Colon (tissue), 2 donors: ENCODE results near the gene DDN.

Source experiments
- FAIRE-seq: peaks from 2 replicates; lab custom pipeline; 2012; peaks lifted over from hg19 to GRCh38; lab: Jason Lieb, UNC
- donor health status: control.
- donor health status: control.

The DDN gene

DNA sequence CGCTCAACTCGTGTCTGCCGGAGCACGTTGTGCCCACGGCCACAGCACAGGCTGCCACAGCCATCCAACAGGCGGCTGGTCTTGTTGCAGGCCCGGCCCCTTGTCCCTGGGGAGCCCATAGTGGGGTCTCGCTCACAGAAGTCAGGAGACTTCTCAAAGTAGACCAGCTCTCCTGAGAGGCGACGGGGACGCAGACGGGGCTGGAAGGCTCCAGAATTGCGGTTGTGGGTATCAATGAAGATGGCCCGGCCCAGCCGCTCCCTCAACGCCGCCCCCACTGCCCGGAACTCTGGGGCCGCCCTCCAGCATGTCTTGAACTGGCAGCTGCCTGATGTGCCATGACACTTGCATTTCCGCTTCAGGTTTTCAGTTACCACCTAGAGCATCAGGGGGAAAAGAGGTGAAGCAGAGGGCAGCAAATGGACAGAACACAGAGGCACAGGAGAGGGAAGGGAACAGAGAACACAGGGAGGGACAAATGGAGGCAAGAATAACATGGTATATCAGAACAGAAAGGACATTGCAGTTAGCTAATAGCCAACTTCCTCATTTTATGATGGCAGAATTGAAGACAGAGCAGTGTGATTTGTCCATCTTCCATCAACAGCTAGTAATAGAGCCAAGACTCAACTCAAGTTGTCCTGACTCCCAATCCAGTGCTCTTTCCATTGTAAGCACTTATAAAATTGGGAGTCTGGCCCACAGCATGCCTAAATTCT, 32.8 kb downstream of the DDN start:
- no peak for FAIRE-seq

DNA sequence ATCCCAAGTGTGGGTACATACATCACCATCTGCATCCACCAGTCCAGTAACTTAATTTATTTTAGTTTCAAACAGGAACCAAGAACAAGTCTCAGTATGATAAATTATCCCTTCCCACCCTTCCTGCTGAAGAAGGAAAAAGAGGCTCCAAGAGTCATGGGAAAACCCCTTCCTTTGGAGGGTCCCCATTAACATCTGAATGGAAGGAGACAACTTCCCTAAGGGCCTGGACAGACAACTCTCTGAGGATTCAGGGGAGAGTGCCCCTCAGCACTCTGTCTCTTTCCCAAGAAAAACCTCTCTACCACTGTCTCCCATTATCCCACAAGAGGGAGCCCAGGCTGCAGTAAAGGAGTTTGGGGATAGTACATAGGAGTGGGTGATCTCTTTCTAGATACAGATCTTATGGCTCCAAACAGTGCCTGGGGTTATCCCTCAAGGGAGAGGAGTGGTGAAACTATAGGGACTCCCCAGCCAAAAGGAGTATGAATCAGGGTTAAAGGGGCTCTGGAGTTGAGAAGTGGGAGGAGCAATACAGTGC, 33.8 kb downstream of the DDN start:
- FAIRE-seq: no peak

DNA sequence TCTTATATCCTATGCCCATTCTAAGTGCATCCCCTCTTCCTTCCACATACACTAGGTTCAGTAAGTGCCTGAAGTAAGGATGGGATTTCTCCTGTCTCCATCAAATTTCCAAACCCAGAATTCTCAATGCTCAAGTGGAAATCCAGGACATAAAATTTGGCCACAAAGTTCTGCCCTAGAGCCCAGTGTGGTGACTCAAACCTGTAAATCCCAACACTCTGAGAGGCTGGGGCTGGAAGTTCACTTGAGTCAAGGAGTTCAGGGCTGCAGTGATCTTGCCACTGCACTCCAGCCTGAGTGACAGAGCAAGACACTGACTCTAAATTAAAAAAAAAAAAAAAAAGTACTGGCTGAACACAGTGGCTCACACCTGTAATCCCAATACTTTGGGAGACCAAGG, 37.4 kb downstream of the DDN start:
- no peak for FAIRE-seq

DNA sequence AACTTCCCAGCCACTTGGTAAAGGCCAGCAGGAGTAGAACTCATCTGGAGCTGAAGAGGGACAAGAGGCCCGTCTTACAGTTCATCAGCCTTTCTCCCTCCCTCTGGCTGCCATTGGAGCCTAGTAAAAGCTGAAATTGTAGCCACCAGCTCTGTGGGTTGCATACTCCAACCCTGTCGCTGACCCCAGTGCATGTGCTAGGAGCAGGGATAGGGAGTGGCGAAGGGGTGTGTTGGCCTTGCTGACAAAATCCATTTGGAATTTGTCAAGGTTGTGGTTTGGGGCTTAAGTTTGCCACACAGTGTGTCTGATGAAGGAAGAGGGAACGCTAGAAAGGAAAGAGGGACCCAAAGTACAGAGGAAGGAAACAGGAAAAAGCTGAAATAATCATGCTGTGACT, 37.8 kb downstream of the DDN start:
- no peak for FAIRE-seq

DNA sequence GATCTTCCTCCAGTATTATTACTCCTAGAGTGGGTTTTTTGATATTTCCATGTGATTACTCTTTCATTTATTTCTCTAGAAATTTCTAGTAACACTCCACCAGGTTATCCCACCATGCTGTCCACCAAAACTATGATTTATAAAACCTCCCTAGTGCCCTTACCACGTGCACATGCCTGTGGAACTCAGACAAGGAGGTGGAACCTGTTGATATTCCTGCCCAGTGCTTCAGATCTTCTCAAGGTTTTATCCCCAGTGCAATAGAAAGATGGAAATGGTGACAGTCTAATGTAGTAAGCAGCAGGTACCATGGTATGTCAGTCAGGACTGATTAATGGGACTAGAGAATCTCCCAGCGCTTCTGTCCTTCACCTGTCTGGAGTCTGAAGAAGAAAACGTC, 38.3 kb downstream of the DDN start:
- FAIRE-seq: no peak

DNA sequence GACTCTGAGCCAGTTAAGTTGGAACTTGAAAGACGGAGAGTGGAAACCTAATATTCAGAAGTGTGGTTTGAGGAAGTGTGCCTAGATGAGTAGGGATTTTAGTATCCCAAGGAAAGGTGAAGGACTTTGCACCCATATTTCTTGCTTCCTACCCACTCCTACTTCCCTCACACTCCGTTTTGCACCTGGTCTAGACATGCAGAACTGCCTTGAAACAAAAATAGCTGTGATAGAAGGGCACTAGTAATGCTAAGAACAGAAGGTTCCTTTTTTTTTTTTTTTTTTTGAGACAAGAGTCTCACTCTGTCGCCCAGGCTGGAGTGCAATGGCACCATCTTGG, 41.2 kb downstream of the DDN start:
- FAIRE-seq: no peak

DNA sequence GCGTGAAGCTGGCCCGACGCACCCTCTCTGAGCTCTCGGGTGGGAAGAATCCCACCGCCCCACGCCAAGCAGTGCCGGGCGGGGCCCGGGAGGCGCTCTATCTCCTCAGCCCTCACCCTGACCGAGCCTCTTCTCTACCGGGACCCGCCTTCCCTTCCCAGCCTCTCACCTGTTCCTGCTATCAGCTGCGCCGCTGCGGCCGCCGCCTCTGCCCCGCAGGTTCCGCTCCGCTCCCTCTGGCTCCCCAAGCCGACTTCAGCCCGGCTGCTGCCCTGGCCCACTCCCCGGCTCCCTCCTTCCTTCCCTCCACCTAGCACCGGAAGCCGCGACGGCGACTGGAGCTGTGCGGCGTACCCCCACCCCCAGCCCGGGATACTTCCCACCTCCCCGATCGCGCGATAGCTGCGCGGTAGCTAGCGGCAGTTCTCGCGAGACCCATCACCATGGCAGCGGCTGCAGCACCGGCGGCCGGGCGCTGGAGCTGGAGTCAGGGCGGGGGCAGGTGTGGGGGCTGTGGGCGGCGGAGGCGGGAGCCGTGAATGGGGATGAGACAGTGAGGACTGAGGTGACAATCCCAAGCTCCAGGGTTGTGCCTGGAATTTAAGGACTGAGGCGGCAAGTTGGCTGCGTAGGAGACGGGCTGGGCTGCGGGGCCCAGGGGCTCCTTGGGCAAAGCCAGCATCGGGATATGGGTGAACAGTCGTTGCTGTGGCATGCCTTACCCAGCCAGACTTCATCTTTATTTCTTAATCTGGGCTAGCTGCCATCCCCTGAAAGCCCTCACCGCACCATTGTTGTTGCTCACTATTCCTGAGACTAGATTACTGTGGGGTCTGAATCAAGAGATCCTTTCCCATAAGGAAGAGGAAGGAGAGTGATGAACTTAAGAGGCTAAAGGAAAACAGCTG, 41.8 kb downstream of the DDN start, which contains the start of gene ARF3:
Gene ARF3 (minus strand): TSS at position 347 of the 908 bp plus-strand sequence. CDS start 16,392 bp downstream, outside the sequence.
- no peak for FAIRE-seq

DNA sequence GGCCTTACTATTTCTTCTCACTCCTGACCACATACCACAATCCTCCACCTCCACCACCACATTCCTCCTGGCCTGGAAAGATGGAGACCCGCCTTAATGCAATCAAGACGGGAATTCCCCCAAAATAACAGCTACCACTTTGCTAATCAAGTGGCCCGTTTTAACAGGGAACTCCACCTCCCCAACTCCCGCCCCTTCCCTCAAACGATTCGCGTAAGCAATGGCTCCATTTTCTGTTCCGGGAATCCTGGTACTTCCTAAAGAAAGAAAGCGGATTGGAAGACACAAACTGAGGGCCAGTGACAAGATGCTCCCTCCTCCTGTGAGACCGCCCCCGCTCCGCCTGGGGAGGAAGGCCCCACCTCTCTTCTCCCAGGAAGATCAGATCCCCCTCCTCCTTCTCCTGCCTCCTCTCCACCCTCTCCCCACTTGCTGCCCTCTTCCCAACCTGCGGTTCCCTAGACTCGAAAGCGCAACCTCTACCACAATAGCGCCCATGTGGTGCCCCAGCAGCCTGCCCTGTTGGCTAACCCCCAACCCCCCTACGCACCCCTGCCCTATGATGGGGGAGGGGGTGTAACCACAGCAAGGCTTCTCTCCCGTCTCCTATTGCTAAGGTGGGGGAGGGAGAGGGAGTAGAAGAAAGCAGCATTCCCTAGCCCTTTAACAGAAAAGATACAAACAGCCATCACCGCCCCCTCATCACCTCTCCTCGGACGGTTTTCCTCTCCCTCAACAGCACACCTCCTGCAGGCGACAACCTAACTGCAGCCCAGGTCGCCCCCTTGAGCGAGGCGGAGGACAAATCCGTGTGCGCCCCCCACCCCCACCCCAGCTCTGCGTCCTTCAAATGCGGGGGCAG, 42.7 kb downstream of the DDN start:
- no peak for FAIRE-seq

DNA sequence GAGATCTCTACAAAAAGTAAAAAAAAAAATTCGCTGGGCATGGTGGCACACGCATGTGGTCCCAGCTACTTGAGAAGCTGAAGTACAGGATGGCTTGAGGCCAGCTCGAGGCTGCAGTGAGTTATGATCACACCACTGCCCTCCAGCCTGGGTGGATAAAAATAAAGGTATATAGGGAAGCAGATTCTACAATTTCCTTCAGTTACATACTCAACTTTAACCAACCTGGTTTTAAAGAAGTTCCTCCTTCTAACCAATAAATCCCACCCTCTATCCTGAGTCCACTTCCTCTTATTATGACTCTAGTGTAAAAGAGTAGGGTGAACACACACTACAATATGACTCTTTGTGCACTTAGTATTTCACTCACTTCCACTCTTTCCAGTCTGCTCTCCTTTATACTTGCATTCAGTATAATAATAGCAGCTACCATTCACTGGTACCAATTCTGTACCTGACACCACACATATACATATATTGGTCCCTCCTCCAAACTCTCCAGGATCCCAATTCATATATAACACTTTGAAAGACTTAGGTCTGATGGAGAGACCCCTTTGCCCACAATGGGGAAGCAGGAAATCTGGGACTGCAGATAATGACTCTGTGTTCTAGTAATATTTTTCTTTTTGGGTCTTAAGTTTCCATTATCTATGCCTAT, 44.2 kb downstream of the DDN start:
- no peak for FAIRE-seq

DNA sequence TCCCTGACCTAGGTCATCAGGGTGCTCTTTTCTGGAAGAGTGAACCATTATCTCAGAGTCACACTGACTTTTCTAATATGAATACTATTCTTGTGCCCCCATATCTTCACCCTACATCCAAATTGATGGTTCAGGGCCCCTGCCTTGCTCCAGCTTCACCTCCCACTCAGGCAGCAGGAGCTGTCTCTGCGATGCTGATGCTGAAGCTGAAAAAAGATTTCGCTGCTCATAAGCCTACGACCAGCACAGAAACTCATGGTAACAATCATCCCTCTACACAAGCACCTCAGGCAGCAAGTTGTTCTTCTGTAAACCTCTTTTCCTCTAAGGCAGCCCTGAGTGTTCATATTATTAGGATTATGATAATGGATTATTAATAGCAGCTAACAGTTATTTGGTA, 45.1 kb downstream of the DDN start:
- FAIRE-seq: no peak

DNA sequence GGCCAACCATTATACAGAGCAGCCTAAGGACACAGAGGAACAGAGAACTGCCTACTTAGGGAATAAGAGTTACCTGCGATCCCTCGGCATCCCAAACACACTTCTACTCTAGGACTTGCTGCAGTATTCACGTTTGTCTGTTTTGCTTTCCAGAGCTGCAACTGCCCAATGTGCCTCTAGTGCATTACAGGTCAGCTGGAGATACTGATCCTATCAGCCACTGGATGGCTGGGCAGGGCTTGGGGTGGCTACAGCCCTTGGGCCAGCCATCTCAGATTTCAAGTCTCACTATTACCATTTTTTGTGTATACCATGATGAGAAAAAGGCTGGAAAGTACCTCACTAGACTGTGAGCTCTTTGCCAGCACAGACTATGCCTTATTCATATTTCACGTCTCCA, 46.5 kb downstream of the DDN start:
- no peak for FAIRE-seq

DNA sequence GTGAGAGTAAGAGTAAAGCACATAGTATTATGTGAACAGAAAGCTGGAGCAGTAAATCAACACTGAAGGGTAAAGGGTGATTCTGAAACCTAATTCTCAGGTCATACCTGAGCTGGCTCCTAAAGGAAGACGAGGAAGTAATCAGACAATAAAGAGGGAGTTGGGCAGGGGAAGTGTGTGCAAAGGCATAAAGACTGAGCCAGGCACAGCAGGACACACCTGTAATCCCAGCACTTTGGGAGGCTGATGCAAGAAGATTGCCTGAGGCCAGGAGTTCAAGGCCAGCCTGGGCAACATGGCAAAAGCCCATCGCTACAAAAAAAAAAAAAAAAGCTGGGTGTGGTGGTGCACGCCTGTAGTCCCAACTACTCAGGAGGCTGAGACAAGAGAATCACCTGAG, 51.4 kb downstream of the DDN start:
- FAIRE-seq: no peak

DNA sequence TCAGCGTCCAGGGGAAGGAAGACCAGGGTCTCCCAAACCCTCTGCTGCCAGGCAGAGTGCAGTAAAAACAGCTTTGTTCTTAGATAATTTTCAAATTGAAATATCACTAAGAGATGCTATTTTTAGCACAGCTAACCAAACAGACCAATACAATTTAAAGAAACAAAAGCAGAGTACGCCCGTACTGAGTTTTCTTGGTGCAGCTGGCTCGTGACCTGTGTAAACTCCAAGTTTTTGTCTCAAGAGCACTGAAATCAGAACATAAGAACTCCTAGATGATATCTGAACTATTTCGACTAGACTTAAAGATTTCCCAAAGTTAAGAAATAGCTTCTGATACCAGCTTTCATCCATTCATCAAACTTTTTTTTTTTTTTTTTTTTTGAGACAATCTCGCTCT, 52.2 kb downstream of the DDN start:
- no peak for FAIRE-seq

DNA sequence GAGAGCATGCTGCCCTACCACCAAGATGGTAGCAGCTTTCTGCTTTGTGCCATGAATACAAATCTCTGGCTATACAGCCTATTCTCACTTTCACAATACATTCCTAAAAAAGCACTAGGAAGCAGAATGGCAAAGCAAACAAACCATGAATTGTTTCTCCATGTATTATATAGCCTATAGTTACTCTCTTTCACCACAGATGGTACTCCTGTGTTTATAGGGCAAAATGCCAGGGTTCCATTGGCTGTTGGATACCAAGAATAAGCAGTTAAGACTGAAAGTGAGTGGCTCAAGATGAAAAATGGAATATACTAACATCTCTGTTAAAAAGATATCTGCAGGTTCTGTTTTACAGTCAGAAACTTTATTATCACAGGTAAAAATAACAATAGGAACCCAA, 53.0 kb downstream of the DDN start:
- FAIRE-seq: no peak
